GM23248 (cell line): ENCODE results near the gene CDC45. TPM values are rescaled to one million over a fixed set of nuclear protein-coding genes. Genes with fewer than 3 reads are reported as not detected.

Experiments
- DNase-seq: peaks from one replicate; pipeline ENCODE4 v3.0.0-alpha.2; 2015
- H2AFZ ChIP-seq: fragments of 200-600 bp; sonication (generic); 2 replicates; pipeline ENCODE4 v1.6.1; 2016; ENCODE audit warnings: antibody characterized with exemption
- H3F3A ChIP-seq: fragments of 200-600 bp; sonication (generic); 2 replicates; pipeline ENCODE4 v1.6.1; 2016; ENCODE audit warnings: mild to moderate bottlenecking, antibody characterized with exemption, mixed run types; ENCODE audit not compliant: insufficient read depth
- H3K27ac ChIP-seq: fragments of 200-600 bp; sonication (generic); 2 replicates; pipeline ENCODE4 v1.5.1; 2016; ENCODE audit warnings: mild to moderate bottlenecking
- H3K27me3 ChIP-seq: fragments of 200-600 bp; sonication (generic); replicated peaks from 2 replicates; pipeline ENCODE4 v1.6.1; 2016; ENCODE audit warnings: mild to moderate bottlenecking; ENCODE audit not compliant: insufficient read depth
- H3K36me3 ChIP-seq: fragments of 200-600 bp; sonication (generic); 2 replicates; pipeline ENCODE4 v1.6.1; 2016; ENCODE audit warnings: low read depth, mild to moderate bottlenecking
- H3K4me1 ChIP-seq: fragments of 200-600 bp; sonication (generic); 2 replicates; pipeline ENCODE4 v1.6.1; 2016; ENCODE audit warnings: mild to moderate bottlenecking; ENCODE audit not compliant: insufficient read depth
- H3K4me2 ChIP-seq: fragments of 200-600 bp; sonication (generic); one replicate; pipeline ENCODE4 v1.6.1; 2016; ENCODE audit warnings: mild to moderate bottlenecking; ENCODE audit not compliant: unreplicated experiment
- H3K4me3 ChIP-seq: fragments of 200-600 bp; sonication (generic); 2 replicates; pipeline ENCODE4 v1.5.1; 2016; ENCODE audit warnings: mild to moderate bottlenecking
- H3K79me2 ChIP-seq: fragments of 200-600 bp; sonication (generic); 2 replicates; pipeline ENCODE4 v1.6.1; 2016; ENCODE audit warnings: mild to moderate bottlenecking; ENCODE audit not compliant: insufficient read depth
- H3K9ac ChIP-seq: fragments of 200-600 bp; sonication (generic); 2 replicates; pipeline ENCODE4 v1.6.1; 2016; ENCODE audit warnings: mild to moderate bottlenecking
- H3K9me2 ChIP-seq: fragments of 200-600 bp; sonication (generic); 2 replicates; pipeline ENCODE4 v1.6.1; 2016; ENCODE audit warnings: mixed run types, mild to moderate bottlenecking, moderate library complexity; ENCODE audit not compliant: insufficient read depth
- H3K9me3 ChIP-seq: fragments of 200-600 bp; sonication (generic); one replicate; pipeline ENCODE4 v1.6.1; 2017; ENCODE audit warnings: low read depth
- H4K20me1 ChIP-seq: fragments of 200-600 bp; sonication (generic); 2 replicates; pipeline ENCODE4 v1.6.0; 2016; ENCODE audit not compliant: insufficient read depth
- EZH2 ChIP-seq: fragments of 200-600 bp; sonication (generic); IDR thresholded peaks from 2 replicates; pipeline ENCODE4 v1.6.1; 2018; ENCODE audit warnings: antibody characterized with exemption, mild to moderate bottlenecking; ENCODE audit not compliant: insufficient read depth, poor library complexity, severe bottlenecking
- EZH2phosphoT487 ChIP-seq: fragments of 200-600 bp; sonication (generic); IDR thresholded peaks from 2 replicates; pipeline ENCODE4 v1.6.1; 2018; ENCODE audit warnings: antibody characterized with exemption, moderate library complexity, mild to moderate bottlenecking, low read depth; ENCODE audit not compliant: insufficient read depth
- WGBS, 2 experiments: methylation state at CpG; one replicate each; pipeline ENCODE4 v1.1.6; 2015 to 2017; ENCODE audit warnings: low lambda C conversion rate in 2 of 2, low coverage in 1 of 2; ENCODE audit errors: missing lambda C conversion rate in 2 of 2; 5-methylcytosine and 5-hydroxymethylcytosine counted together
- in situ Hi-C: fragments of 300-500 bp; cut with MboI; formaldehyde crosslinking; loops from 2 replicates; pipeline ENCODE4 v1.15.0; 2020
- polyA plus RNA-seq: library from polyadenylated mRNA; unstranded; fragments of >200 nt; fragmentation: Nextera tagmentation; extraction: Ambion mirVana; gene quantifications from 2 replicates; pipeline ENCODE4 v1.2.1, GENCODE V29; 2016
- total RNA-seq: library from RNA; depleted of rRNA; stranded (reverse); fragments of >200 nt; shearing (Covaris generic); gene quantifications from 2 replicates; pipeline ENCODE4 v1.2.3, GENCODE V29; 2014

Gene CDC45
- total and polyA plus RNA-seq, 2 experiments from 2014 or later, result 9.5 to 10.1 TPM

DNA sequence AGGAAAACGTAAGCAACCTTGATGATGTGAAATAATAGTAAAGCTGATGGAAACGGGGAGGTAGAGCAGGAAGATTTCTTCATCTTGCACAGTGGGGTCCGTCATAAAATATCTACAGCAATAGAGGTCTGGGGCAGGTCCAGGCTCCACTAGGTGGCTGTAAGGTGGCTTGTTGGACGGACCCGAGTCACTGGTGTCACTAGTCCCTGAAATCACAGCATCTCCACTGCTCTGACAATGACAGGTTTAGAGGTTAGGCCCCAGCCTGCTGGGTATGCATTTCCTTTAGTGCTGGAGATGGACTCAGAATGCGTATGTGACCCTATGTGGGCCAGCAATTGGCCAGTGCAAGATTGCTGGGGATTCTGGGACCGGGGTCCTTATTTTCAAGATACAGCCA lies 69.7 kb downstream of the CDC45 start:
- 52 to 56% methylated on average over 7 of the region's 7 CpGs for WGBS, 2 experiments
- Histone ChIP-seq H3K9me3 (no peaks in the 10 kb centered on the region), H3K4me1 (no peaks in the 10 kb centered on the region)

DNA sequence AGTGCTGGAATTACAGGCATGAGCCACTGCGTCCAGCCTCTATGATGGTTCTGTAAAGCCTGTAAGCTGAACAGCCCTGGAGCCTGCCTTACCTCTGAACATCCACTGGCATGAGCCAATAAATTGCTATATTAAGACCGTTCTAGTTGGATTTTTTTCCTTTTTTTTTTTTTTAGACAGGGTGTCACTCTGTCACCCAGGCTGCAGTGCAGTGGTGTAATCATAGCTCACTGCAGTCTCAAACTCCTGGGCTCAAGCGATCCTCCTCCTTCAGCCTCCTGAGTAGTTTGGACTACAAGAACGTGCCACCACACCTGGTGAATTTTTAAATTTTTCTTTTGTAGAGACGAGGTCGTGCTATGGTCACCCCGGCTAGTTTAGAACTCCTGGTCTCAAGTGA lies 70.7 kb downstream of the CDC45 start:
- Histone ChIP-seq H4K20me1 (no peaks in the 10 kb centered on the region), H3K36me3 (no peaks in the 10 kb centered on the region), H3K9me3 (no peaks in the 10 kb centered on the region), H3K79me2 (no peaks in the 10 kb centered on the region), H3K9me2 (no peaks in the 10 kb centered on the region), H2AFZ (no peak overlapping the region), H3K4me3 (no peak overlapping the region), H3K27ac (no peak overlapping the region), H3K9ac (no peak overlapping the region), H3F3A (no peaks in the 10 kb centered on the region), H3K27me3 (peaks cover 5% of the 10 kb centered on the region), H3K4me1 (no peaks in the 10 kb centered on the region), H3K4me2 (no peak overlapping the region)
- in situ Hi-C loops, result no loop called here
- DNase-seq, result no peak
- 61 to 66% methylated on average over 6 to 7 of the region's 7 CpGs for WGBS, 2 experiments
- TF ChIP-seq EZH2phosphoT487, result no peak
- TF ChIP-seq EZH2, result no peak

More for the DNA sequence above, 69.7 kb downstream of the CDC45 start:
- Histone ChIP-seq H4K20me1 (no peaks in the 10 kb centered on the region), H3K27me3 (peaks cover 5% of the 10 kb centered on the region), H3K36me3 (no peaks in the 10 kb centered on the region), H3K4me2 (no peak overlapping the region), H3K4me3 (no peak overlapping the region), H3K27ac (no peak overlapping the region), H3F3A (no peaks in the 10 kb centered on the region), H2AFZ (no peak overlapping the region), H3K79me2 (no peaks in the 10 kb centered on the region), H3K9me2 (no peaks in the 10 kb centered on the region), H3K9ac (no peak overlapping the region)
- in situ Hi-C loops, result no loop called here
- no peak for DNase-seq
- TF ChIP-seq EZH2 (no peak), EZH2phosphoT487 (no peak)

DNA sequence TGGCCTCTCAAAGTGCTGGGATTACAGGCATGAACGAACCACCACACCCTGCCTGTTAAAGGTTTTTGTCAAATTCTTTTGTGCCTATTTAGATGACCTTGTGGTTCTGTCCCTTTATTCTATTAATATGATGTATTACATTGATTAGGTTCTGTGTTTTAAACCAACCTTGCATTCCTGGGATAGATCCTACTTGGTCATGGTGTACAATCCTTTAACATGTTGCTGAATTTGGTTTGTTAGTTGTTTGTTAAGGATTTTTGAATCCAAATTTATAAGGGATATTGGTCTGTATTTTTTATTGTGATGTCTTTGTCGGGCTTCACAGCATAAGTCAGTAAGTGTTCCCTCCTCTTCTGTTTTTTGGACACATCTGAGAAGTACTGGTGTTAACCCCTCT lies 73.5 kb downstream of the CDC45 start:
- Histone ChIP-seq H3K4me3 (no peak overlapping the region), H3K9ac (no peak overlapping the region), H3K27ac (no peak overlapping the region), H3K9me3 (no peaks in the 10 kb centered on the region), H3F3A (no peaks in the 10 kb centered on the region), H4K20me1 (no peaks in the 10 kb centered on the region), H3K4me2 (no peak overlapping the region), H3K36me3 (no peaks in the 10 kb centered on the region), H3K27me3 (peaks cover 5% of the 10 kb centered on the region), H2AFZ (no peak overlapping the region), H3K4me1 (no peaks in the 10 kb centered on the region), H3K79me2 (no peaks in the 10 kb centered on the region), H3K9me2 (no peaks in the 10 kb centered on the region)
- WGBS, 2 experiments, result 35 to 39% methylated on average over 2 of the region's 2 CpGs
- in situ Hi-C loops, result no loop called here
- DNase-seq, result no peak
- TF ChIP-seq EZH2phosphoT487 (no peak), EZH2 (no peak)

DNA sequence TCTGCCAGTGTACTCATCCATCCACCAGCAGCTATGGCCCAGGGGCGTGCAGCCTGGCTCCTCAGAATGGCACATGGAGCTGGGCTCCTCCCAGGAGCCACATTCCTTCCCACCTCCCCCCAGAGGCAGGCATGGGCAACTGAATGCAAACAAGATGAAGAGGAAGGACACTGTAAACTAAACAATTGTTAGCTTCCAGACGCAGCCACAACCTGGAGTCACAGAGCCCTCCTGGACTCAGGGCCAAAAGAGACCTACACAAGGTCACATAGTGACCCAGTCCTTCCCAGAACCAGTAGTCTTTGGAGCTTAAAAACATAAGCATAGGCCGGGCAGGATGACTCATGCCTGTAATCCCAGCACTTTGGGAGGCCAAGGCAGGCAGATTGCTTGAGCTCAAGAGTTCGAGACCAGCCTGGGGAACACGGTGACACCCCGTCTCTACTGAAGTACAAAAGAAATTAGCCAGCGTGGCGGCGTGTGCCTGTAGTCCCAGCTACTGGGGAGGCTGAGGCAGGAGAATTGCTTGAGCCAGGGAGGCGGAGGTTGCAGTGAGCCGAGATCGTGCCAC lies 75.2 kb downstream of the CDC45 start:
- H2AFZ ChIP-seq, result no peak overlapping the region
- DNase-seq, result peak; percentile 34
- TF ChIP-seq EZH2phosphoT487 (no peak), EZH2 (no peak)

DNA sequence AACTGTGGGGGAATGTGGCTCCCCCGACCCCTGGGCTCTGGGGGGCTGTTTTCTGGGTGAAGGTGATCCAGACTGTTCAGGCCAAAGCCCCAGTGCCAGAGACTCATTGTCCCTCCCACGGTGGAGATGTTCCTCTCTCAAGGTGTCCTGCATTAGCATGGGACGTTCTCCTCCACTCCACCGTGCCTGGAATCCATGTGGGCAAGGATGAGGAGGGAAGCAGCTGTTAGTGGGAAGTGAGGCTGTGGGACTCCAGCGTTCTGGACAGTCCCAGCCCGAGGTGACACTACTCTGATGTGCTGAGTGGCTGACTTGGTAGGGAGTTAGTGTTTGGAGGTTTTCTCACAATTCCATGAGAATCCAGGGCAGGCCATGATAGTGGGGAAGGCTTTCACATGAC lies 75.9 kb downstream of the CDC45 start:
- Histone ChIP-seq H3K9me3 (no peaks in the 10 kb centered on the region), H4K20me1 (no peaks in the 10 kb centered on the region), H3K27ac (no peak overlapping the region), H3K4me1 (no peaks in the 10 kb centered on the region), H3F3A (no peaks in the 10 kb centered on the region), H3K27me3 (peaks cover 5% of the 10 kb centered on the region), H2AFZ (no peak overlapping the region), H3K36me3 (no peaks in the 10 kb centered on the region), H3K9me2 (no peaks in the 10 kb centered on the region), H3K79me2 (no peaks in the 10 kb centered on the region), H3K9ac (no peak overlapping the region), H3K4me2 (no peak overlapping the region), H3K4me3 (no peak overlapping the region)
- in situ Hi-C loops, result no loop called here
- no peak for TF ChIP-seq EZH2phosphoT487
- TF ChIP-seq EZH2, result no peak
- DNase-seq, result no peak
- 31 to 32% methylated on average over 6 of the region's 6 CpGs for WGBS, 2 experiments

More for the DNA sequence above, 75.2 kb downstream of the CDC45 start:
- Histone ChIP-seq H3K4me3 (no peak overlapping the region), H3K79me2 (no peaks in the 10 kb centered on the region), H3K9me3 (no peaks in the 10 kb centered on the region), H3K27ac (no peak overlapping the region), H3K9ac (no peak overlapping the region), H3F3A (no peaks in the 10 kb centered on the region), H4K20me1 (no peaks in the 10 kb centered on the region), H3K27me3 (peaks cover 5% of the 10 kb centered on the region), H3K4me1 (no peaks in the 10 kb centered on the region), H3K9me2 (no peaks in the 10 kb centered on the region), H3K36me3 (no peaks in the 10 kb centered on the region), H3K4me2 (no peak overlapping the region)
- in situ Hi-C loops, result no loop called here
- 66 to 69% methylated on average over 12 of the region's 12 CpGs for WGBS, 2 experiments
